ENCODE results near the gene PTN.
"Not testable (repeated sequence)": the region's sequence is repeated elsewhere in the genome, so short reads cannot be mapped to it uniquely, and the experiment has no call there.

Gene PTN

DNA sequence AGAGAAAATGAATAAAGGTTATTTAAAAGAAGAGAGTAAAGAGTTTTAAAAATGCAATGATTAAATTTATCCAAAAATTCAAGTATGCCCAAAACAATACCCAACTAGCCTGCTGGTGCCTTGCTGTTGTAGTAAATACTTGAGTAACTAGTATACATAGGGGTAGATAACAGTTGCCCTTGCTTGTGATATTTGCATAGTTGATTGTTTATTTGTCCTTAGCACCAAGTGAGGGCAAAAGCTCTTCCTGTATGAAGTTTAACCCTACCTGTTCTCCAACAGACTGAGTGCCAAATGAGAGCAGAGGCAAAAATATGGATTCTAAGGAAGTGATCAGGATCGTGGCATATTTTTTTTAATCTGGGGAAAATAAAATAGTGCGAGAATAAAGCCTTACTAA lies 85.0 kb downstream of the PTN start:
- DNase-seq, result no peak

- no peak for DNase-seq
Measured at GRCh38 chr7:137254766-137255165, 88.8 kb downstream of the PTN start.

DNA sequence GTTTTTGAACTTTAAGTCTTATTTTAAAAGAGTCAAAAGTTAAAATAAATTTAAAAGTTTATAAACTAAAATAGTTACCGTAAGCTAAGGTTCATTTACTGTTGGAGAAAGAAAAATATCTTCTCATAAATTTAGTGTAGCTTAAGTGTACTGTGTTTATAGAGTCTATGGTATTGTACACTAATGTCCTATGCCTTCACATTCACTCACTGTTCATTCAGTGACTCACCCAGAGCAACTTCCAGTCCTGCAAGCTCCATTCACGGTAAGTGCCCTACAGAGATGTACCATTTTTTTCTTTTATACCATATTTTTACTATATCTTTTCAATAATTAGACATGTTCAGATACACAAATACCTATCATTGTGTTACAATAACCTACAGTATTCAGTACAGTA lies 97.6 kb downstream of the PTN start:
- no peak for DNase-seq

DNA sequence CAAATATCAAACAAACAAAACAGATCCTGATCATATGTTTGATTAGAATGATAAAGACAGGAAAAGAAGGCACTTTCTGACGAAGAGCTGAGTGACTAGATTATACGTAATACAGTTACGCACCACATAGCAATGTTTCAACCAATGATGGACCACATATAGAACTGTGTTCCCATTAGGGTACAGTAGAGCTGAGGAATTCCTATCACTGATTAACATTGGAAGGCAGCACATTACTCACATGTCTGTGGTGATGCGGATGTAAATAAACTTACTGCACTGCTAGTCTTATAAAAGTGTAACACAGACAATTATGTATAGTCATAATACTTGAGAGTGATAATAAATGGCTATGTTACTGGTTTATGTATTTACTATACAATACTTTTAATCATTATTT lies 98.3 kb downstream of the PTN start:
- no peak for DNase-seq

- DNase-seq, result no peak
Measured at GRCh38 chr7:137243741-137244140, 99.8 kb downstream of the PTN start.

DNA sequence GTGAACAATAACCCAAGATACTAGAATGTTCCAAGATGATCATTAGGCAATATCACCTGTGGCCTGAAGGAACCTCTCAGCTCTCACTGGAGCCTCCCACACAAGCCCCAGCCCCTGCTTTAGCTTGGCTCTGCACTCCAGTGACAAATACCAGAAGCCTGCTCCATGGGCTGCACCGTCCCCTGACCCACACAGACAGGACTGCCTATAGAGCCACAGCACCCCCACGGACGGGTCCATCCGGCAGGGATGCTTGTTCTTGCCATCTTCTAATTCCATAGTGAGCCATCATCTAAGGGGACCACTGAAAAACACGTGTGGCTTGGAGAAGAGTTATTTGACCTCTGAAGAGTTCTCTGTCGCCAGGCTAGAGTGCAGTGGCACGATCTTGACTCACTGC lies 100.9 kb downstream of the PTN start:
- DNase-seq, result no peak

DNA sequence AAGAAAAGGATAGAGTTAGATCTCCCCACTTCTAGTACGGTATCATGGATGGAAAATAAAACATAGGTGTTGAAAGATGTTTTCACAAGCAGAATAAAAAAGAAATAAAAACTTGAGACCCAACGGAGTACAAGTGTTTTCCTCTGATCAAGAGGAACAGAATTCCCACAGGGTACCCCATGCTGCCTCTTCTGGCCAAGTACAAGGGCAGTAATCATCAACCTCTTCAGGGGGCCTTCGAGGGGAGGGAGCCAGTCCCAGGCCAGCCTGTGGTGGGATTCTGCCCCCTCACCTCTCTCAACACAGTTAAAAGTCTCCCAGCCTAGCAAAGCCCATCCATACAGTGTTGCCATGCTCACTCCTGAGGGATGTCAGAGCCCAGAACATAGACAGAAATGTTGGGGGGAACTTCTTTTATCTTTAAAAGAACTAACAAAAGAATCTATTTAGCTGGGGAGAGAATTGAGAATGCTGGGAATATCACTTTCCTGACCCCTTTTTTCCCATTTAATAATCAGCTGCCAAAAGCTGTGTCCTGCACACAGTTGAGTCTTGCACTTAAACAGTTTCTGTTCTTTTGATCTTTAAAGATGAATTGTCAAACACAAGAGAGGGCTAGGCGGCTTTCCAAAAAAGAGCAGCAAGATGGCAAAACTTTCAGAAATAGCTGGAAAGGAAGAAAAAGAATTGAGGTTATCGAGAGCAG lies 101.7 kb downstream of the PTN start:
- no peak for DNase-seq

DNA sequence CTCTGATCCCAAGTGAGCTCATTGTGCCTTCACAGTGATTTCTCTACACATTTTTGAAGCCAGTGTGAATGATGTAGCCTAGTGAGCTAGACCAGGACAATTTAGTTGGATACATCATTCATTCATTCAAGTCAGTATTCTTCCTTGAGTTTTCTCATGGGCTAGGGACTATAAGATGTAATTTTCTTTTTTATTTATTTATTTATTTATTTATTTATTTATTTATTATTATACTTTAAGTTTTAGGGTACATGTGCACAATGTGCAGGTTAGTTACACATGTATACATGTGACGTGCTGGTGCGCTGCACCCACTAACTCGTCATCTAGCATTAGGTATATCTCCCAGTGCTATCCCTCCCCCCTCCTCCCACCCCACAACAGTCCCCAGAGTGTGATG lies 104.3 kb downstream of the PTN start:
- DNase-seq, result not testable (repeated sequence)

GRCh38 chr7:137235434-137235833 lies 108.1 kb downstream of the PTN start:
- DNase-seq, result no peak

DNA sequence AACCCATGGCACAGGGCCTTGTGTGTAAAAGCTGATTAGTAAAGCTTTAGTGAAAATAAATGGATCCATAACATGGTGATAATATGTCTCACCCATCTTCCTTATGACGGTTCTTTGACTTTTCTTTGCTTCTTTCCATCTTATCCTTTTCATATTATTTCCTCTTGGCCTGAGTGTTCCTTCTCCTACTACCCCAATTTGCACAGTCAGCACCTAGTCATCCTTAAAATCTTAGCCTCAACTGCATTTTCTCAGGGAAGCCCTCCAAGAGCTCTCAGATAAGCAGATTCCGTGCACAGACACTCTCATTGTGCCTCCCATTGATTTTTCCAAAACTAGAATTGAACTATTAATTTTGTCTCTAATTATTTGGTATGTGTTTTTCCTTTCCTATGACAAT lies 112.4 kb downstream of the PTN start:
- no peak for DNase-seq

- no peak for DNase-seq
Measured at GRCh38 chr7:137221467-137221866, 122.1 kb downstream of the PTN start.

DNA sequence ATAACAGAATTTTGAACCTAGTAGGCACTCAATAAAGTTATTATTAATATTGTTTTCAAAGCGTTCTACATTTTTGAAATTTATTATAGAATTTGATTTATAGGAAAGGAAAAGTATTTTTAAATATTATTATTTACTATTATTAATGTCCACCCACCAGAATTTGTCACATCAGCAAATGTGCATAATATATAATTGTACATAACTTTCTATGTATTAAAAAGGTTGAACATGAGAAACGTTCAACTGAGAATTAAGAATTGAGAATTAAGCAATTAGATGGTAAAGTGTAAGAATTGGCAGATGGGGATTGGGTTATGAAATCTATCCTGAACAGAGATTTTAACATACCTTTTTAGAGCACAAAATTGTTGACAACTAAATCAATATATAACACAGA lies 129.8 kb downstream of the PTN start:
- no peak for DNase-seq

DNA sequence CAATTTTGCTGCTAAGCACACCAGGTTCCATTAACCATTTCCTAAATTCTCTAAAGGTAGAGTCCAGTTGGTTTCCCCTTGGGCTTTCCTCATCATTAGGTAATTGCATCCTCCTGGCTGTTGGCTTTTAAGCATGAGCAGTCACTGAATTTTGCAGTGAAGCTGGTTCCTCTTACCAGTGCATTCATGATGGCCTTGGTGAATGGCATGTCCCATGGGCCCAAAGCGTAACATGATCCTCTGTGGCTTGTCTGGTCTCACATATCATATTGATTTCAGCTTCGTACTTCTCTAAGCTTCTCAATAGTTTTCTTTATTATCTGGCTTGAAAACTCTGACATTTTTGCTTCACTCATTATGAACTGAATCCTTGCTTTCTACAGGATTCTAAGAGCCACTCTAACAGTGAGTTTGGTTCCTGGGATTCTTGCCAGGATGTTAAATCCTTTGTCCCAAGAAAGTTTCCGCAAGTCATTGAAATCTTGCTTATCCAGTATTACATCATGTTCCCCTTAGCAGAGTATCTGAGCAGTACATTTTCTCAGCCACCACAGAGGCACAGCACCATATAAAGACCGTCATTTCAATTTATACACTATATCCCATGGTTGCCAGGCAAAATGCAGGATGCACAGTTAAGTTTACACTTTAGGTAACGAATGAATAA lies 134.2 kb downstream of the PTN start:
- no peak for DNase-seq

GRCh38 chr7:137206770-137207169 lies 136.8 kb downstream of the PTN start:
- DNase-seq, result no peak

DNA sequence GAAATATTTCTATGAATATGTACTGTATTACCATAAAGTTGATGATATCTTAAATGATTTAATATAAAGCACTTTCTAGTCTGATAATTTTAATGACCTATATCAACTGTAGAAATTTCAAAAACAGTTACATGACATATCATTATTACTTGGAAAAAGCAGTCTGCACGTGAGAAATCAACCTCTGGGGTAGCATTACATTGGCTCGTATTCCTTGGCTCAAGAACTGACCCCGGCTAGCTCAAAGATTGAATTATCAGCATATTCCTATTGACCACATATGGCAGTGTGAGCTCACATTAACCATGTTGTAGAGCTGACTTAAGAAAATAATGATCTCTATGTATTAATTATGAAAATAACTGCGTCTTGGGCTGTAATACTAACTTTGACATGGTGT lies 139.3 kb downstream of the PTN start:
- DNase-seq, result no peak

- no peak for DNase-seq
Measured at GRCh38 chr7:137203351-137203750, 140.2 kb downstream of the PTN start.

DNA sequence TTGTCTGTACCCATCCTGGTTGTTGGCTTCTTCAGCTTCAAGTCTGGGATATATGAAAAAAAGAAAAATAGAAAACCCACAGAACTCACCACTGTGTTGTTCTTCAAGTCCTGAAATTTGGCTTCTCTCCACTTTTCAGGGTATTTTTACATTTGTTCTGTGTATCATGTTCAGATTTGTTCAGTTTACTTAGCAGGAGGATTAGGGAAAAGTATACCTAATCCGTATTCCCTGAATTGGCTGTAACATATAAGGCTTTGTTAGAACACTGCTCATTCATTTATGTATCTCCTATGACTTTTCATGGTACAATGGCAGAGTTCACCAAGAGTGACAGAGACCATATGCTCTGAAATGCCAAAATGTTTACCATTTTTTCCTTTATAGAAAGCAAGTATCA lies 146.9 kb downstream of the PTN start:
- no peak for DNase-seq

GRCh38 chr7:137195996-137196395 lies 147.5 kb downstream of the PTN start:
- DNase-seq, result no peak

- not testable (repeated sequence) for DNase-seq
Measured at GRCh38 chr7:137181619-137182018, 161.9 kb downstream of the PTN start.
